ENCODE data around the gene HMGCLL1.

DNA sequence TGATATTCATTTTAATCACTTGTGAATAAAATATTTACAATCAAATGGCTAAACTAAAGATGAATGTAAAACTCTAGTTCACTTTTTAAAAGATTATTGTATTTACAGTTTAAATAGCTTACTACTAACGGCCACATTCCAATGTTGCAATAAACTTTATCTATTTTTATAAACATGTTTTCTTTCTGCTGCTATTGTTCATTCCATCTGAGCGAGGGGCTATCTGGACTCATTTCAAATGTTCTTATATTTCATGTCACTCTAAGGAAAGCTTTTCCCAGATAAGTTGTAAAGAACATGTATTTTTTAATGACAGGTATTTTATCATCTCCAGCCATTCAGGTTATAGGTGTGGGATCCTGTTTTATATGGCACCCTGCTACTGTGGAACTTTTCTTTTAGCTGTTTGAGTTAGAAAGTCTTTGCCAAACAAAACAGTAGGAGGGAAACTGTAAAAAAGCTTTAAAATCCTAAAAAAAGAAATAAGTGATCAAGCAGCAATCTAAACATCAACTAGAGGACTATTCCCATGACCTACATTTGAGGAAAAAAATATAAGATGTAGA, 42.5 kb downstream of the HMGCLL1 start:
- TF ChIP-seq, protein P1, sequence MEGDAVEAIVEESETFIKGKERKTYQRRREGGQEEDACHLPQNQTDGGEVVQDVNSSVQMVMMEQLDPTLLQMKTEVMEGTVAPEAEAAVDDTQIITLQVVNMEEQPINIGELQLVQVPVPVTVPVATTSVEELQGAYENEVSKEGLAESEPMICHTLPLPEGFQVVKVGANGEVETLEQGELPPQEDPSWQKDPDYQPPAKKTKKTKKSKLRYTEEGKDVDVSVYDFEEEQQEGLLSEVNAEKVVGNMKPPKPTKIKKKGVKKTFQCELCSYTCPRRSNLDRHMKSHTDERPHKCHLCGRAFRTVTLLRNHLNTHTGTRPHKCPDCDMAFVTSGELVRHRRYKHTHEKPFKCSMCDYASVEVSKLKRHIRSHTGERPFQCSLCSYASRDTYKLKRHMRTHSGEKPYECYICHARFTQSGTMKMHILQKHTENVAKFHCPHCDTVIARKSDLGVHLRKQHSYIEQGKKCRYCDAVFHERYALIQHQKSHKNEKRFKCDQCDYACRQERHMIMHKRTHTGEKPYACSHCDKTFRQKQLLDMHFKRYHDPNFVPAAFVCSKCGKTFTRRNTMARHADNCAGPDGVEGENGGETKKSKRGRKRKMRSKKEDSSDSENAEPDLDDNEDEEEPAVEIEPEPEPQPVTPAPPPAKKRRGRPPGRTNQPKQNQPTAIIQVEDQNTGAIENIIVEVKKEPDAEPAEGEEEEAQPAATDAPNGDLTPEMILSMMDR (IDR thresholded peaks at IDR 0.05), result no peak
- TF ChIP-seq POLR2A (IDR thresholded peaks at IDR 0.05), result no peak
- TF ChIP-seq EP300 (IDR thresholded peaks at IDR 0.05), result no peak
- TF ChIP-seq POLR2AphosphoS5 (IDR thresholded peaks at IDR 0.05), result no peak

Measured in gastroesophageal sphincter (tissue), 3 donors.